A549 treated with GW870086 at 1 μM for 4 hours (cell line): ENCODE measurements around the gene LDOC1. TPM values are rescaled to one million over a fixed set of nuclear protein-coding genes. Genes with fewer than 3 reads are reported as not detected.

Experiments
- total RNA-seq: library from RNA; stranded (reverse); fragments of 200-300 nt; extraction: Qiagen RNA extraction; gene quantifications from 5 replicates; pipeline ENCODE4 v1.2.3, GENCODE V29; 2022; ENCODE audit warnings: low read depth

The LDOC1 gene
- 77.1 to 95.4 TPM (median 92.9 TPM) in 5 replicates for total RNA-seq

DNA sequence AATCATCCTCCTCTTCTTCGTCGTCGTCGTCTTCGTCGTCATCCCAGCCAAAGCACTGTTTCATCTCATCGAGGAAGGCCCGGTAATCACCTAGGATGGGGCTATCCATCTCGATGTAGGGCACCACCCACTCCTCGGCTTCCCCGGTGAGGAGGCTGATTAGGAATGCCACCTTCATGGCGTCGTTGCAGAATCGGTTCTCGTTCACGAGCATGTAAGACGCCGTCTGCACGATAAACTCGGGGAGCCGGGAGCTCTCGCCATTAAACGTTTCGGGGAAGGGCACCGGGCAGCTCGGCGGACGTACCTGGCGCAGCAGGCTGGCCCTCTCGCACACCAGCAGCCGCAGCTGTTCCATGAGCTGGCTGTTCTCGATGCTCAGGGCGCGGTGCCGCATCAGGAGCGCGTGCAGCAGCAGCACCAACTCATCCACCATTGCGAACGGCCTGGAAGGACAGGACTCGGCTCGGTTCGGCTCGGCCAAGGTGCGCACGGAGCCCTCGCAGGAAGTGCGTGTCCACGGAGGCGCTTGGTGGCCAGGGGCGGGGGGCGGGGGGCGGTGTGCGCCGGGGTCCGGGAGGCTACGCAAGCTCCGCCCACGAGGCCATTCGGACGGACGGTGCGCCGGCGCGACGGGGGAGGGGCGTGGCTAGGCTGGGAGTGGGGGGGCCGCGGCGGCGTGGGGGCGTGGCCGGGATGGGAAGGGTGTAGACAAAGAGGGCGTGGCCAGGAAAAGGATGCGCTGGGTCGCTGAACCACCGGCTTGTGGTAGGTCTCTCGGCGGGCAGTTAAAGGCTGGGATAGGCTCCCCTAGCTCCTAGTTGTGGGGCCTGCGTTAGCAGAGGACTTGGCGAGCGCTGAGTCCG, at the start of gene LDOC1:
Gene LDOC1, minus strand, starts transcription at position 544 of the 866 bp plus-strand sequence. Its CDS starts 108 bp downstream, at position 436.

Other genes with a start within 250 kb of the LDOC1 start
- 2.0 to 2.7 TPM (median 2.3 TPM) in 5 replicates for gene SPANXB1, start 174.5 kb downstream of the LDOC1 start, total RNA-seq
- 0.58 to 0.65 TPM (median 0.64 TPM) in 3 of 5 replicates, not detected in the others for gene SPANXC, start 65.4 kb upstream of the LDOC1 start, total RNA-seq